Adrenal gland (tissue), 5 donors: ENCODE results near the gene FAM174A.

ENCODE experiments used
- CTCF ChIP-seq, 6 experiments: fragments of 450-650 bp in 4 of 6; fragments of 200-600 bp in 2 of 6; sonication (generic) in 1 of 6; IDR thresholded peaks; 1 replicate in 5 of 6; 2 replicates in 1 of 6; pipeline versions ENCODE4 v1.5.1 to v1.8.0; 2016 to 2021; ENCODE audit warnings: antibody characterized with exemption in 6 of 6, mild to moderate bottlenecking in 2 of 6, moderate library complexity in 1 of 6
- POLR2A ChIP-seq, 2 donors: fragments of 450-650 bp; IDR thresholded peaks; one replicate each; pipeline ENCODE4 v1.6.1; 2017; ENCODE audit warnings: antibody characterized with exemption in 2 of 2, mild to moderate bottlenecking in 2 of 2, moderate library complexity in 1 of 2
- donor health status: DM: no; HTN: no; CAD: no.

- TF ChIP-seq CTCF (IDR thresholded peaks at IDR 0.05) (no peak), POLR2A (IDR thresholded peaks at IDR 0.05) (no peak)
Measured at GRCh38 chr5:100516285-100516684, 18.9 kb upstream of the FAM174A start.
